ENCODE data around the gene ARPC1B. TPM values are rescaled to one million over a fixed set of nuclear protein-coding genes. Genes with fewer than 3 reads are reported as not detected.

Gene ARPC1B
- total and polyA plus RNA-seq, 4 donors: 43.9 to 182 (median 112) TPM

- H3K9ac ChIP-seq (ENCODE audit: low read depth in 1 of 2, low read length in 2 of 2): no peak overlapping the region
- TF ChIP-seq, protein P1, sequence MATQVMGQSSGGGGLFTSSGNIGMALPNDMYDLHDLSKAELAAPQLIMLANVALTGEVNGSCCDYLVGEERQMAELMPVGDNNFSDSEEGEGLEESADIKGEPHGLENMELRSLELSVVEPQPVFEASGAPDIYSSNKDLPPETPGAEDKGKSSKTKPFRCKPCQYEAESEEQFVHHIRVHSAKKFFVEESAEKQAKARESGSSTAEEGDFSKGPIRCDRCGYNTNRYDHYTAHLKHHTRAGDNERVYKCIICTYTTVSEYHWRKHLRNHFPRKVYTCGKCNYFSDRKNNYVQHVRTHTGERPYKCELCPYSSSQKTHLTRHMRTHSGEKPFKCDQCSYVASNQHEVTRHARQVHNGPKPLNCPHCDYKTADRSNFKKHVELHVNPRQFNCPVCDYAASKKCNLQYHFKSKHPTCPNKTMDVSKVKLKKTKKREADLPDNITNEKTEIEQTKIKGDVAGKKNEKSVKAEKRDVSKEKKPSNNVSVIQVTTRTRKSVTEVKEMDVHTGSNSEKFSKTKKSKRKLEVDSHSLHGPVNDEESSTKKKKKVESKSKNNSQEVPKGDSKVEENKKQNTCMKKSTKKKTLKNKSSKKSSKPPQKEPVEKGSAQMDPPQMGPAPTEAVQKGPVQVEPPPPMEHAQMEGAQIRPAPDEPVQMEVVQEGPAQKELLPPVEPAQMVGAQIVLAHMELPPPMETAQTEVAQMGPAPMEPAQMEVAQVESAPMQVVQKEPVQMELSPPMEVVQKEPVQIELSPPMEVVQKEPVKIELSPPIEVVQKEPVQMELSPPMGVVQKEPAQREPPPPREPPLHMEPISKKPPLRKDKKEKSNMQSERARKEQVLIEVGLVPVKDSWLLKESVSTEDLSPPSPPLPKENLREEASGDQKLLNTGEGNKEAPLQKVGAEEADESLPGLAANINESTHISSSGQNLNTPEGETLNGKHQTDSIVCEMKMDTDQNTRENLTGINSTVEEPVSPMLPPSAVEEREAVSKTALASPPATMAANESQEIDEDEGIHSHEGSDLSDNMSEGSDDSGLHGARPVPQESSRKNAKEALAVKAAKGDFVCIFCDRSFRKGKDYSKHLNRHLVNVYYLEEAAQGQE (IDR thresholded peaks at IDR 0.05): no peak
- no peak for TF ChIP-seq HNF4G (IDR thresholded peaks at IDR 0.05)
- no peak for TF ChIP-seq NR2F2 (IDR thresholded peaks at IDR 0.05)
- no peak for TF ChIP-seq FOXA1 (IDR thresholded peaks at IDR 0.05)
- no peak for TF ChIP-seq SP1 (IDR thresholded peaks at IDR 0.05)
- no peak for TF ChIP-seq CTCF (IDR thresholded peaks at IDR 0.05; ENCODE audit: low read depth, low read length, missing input control)
- no peak for TF ChIP-seq RXRA (IDR thresholded peaks at IDR 0.05)
- TF ChIP-seq HNF4A (conservative IDR thresholded peaks at IDR 0.05): no peak
- no peak for TF ChIP-seq GABPA (IDR thresholded peaks at IDR 0.05 in 1 of 2, conservative IDR thresholded peaks at IDR 0.05 in 1 of 2)
- no peak for TF ChIP-seq RAD21 (IDR thresholded peaks at IDR 0.05)
- TF ChIP-seq FOXA2 (IDR thresholded peaks at IDR 0.05): no peak
- TF ChIP-seq ATF3 (IDR thresholded peaks at IDR 0.05): no peak
- TF ChIP-seq JUND (IDR thresholded peaks at IDR 0.05): no peak
- TF ChIP-seq MAX (IDR thresholded peaks at IDR 0.05): no peak
- no peak for TF ChIP-seq ZBTB33 (IDR thresholded peaks at IDR 0.05)
- TF ChIP-seq TAF1 (conservative IDR thresholded peaks at IDR 0.05): no peak
- TF ChIP-seq YY1 (IDR thresholded peaks at IDR 0.05): no peak
- no peak overlapping the region for H3K4me3 ChIP-seq (ENCODE audit: low read depth in 1 of 3, low read length in 3 of 3)
- H3K27me3 ChIP-seq (ENCODE audit: control insufficient read depth in 4 of 4, insufficient read depth in 4 of 4, low read length in 3 of 4): no peaks in the 10 kb centered on the region
- no peak for DNase-seq (ENCODE audit: low spot score)
- no peaks in the 10 kb centered on the region for H3K9me3 ChIP-seq (ENCODE audit: control insufficient read depth in 4 of 4, low read length in 3 of 4)
- no peak overlapping the region for H3K27ac ChIP-seq (ENCODE audit: low read depth in 1 of 2, low read length in 2 of 2)
- H3K36me3 ChIP-seq (ENCODE audit: control insufficient read depth in 4 of 4, insufficient read depth in 3 of 4, low read depth in 1 of 4, low read length in 3 of 4): peaks cover 0 to 16% (median 1%) of the 10 kb centered on the region in 4 donors
- 95% methylated on average over 13 of the region's 13 CpGs for WGBS
- peaks cover 13 to 23% (median 18%) of the 10 kb centered on the region in 4 donors for H3K4me1 ChIP-seq (ENCODE audit: control insufficient read depth in 4 of 4, insufficient read depth in 4 of 4, low read length in 3 of 4)
Measured at GRCh38 chr7:99383791-99384370, 9.4 kb downstream of the ARPC1B start.

Measured in liver (tissue), 9 donors.